ENCODE results near the gene LEPROT.

DNA sequence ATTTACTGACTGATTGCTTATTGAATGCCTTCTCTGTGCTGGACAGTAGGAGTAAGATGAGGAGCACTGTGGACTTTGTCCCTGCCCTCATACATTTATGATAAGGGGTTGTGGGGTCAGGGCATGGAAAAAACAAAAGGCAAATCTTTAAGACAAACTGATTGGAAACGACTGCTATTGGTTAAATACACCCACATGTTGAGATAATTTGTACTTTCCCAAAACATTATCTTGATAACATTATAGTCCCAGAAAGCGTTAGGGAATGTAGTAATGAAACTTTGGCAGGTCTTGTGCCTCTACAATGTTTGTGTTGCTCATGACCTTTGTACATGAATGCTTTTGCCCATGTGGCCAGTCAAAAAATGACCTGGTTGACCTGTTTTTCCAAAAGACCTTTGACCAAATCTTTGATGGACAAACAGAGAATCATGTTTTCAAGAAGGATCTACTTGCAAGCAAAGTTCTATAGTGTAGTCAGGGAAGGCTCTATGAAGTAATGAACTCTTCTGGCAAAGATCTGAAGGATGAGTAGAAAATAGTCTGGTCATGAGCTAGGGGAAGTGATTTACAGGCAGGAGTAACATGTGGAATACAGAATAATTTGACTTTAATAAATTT, 50.9 kb downstream of the LEPROT start:
- TF ChIP-seq, protein P1, sequence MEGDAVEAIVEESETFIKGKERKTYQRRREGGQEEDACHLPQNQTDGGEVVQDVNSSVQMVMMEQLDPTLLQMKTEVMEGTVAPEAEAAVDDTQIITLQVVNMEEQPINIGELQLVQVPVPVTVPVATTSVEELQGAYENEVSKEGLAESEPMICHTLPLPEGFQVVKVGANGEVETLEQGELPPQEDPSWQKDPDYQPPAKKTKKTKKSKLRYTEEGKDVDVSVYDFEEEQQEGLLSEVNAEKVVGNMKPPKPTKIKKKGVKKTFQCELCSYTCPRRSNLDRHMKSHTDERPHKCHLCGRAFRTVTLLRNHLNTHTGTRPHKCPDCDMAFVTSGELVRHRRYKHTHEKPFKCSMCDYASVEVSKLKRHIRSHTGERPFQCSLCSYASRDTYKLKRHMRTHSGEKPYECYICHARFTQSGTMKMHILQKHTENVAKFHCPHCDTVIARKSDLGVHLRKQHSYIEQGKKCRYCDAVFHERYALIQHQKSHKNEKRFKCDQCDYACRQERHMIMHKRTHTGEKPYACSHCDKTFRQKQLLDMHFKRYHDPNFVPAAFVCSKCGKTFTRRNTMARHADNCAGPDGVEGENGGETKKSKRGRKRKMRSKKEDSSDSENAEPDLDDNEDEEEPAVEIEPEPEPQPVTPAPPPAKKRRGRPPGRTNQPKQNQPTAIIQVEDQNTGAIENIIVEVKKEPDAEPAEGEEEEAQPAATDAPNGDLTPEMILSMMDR (IDR thresholded peaks at IDR 0.05 in 8 of 11, conservative IDR thresholded peaks at IDR 0.05 in 3 of 11): no peak
- TF ChIP-seq POLR2AphosphoS5 (IDR thresholded peaks at IDR 0.05): no peak

Data from spleen (tissue), 7 donors.